Vagina (tissue), 2 donors: Measurements from ENCODE around the gene MIS18A. TPM values are rescaled to one million over a fixed set of nuclear protein-coding genes. Genes with fewer than 3 reads are reported as not detected.
A peak's percentile ranks its signal among the peaks of the same experiment; 100 is the strongest.
"Not testable (repeated sequence)": the region's sequence is repeated elsewhere in the genome, so short reads cannot be mapped to it uniquely, and the experiment has no call there.

Experiments
- DNase-seq, 2 donors: peaks; one replicate each; pipeline ENCODE4 v3.0.0-alpha.2; 2017; ENCODE audit errors: extremely low spot score in 2 of 2
- H3K27ac ChIP-seq: fragments of 200-600 bp; sonication (generic); one replicate; pipeline ENCODE4 v1.5.1; 2019
- H3K27me3 ChIP-seq: fragments of 200-600 bp; sonication (generic); one replicate; pipeline ENCODE4 v1.5.1; 2019
- H3K36me3 ChIP-seq, 2 donors: fragments of 200-600 bp; sonication (generic); one replicate each; pipeline ENCODE4 v1.5.1; 2017 to 2019
- H3K4me1 ChIP-seq: fragments of 200-600 bp; sonication (generic); one replicate; pipeline ENCODE4 v1.5.1; 2019
- H3K4me3 ChIP-seq, 2 donors: fragments of 200-600 bp; sonication (generic); 1 replicate in 1 of 2; 2 replicates in 1 of 2; pipeline ENCODE4 v1.5.1; 2016 to 2019
- H3K9me3 ChIP-seq: fragments of 200-600 bp; sonication (generic); one replicate; pipeline ENCODE4 v1.5.1; 2019
- POLR2A ChIP-seq, 2 donors: fragments of 450-650 bp; IDR thresholded peaks; one replicate each; pipeline ENCODE4 v1.6.1; 2017; ENCODE audit warnings: antibody characterized with exemption in 2 of 2, mild to moderate bottlenecking in 2 of 2, moderate library complexity in 2 of 2
- POLR2AphosphoS5 ChIP-seq, 2 donors: sonication (generic); formaldehyde crosslinking; IDR thresholded peaks; one replicate each; pipeline ENCODE4 v1.9.0; 2017; ENCODE audit warnings: antibody characterized with exemption in 2 of 2, mild to moderate bottlenecking in 2 of 2, low read depth in 1 of 2; ENCODE audit not compliant: insufficient read depth in 1 of 2
- intact Hi-C: fragments of 100-400 bp; cut with DNase I; formaldehyde crosslinking; loops from one replicate; pipeline ENCODE4 v1.15.1; 2023
- total RNA-seq: library from RNA; depleted of rRNA; stranded (reverse); fragments of >200 nt; gene quantifications from one replicate; pipeline ENCODE4 v1.2.3, GENCODE V29; 2016
- TF ChIP-seq, protein P1 (sequence below), 3 experiments: fragments of 450-650 bp in 2 of 3; fragments of 200-600 bp in 1 of 3; sonication (generic) in 1 of 3; IDR thresholded peaks; one replicate each; pipeline ENCODE4 v1.5.1; 2017 to 2019; ENCODE audit warnings: antibody characterized with exemption in 3 of 3, mild to moderate bottlenecking in 2 of 3, moderate library complexity in 2 of 3

MIS18A gene
- total RNA-seq, 1 donor from 2014 or later = 3.4 TPM

- no peak for TF ChIP-seq POLR2A (IDR thresholded peaks at IDR 0.05)
- no peak for TF ChIP-seq POLR2AphosphoS5 (IDR thresholded peaks at IDR 0.05; ENCODE audit: insufficient read depth in 1 of 2, low read depth in 1 of 2)
- TF ChIP-seq, protein P1, sequence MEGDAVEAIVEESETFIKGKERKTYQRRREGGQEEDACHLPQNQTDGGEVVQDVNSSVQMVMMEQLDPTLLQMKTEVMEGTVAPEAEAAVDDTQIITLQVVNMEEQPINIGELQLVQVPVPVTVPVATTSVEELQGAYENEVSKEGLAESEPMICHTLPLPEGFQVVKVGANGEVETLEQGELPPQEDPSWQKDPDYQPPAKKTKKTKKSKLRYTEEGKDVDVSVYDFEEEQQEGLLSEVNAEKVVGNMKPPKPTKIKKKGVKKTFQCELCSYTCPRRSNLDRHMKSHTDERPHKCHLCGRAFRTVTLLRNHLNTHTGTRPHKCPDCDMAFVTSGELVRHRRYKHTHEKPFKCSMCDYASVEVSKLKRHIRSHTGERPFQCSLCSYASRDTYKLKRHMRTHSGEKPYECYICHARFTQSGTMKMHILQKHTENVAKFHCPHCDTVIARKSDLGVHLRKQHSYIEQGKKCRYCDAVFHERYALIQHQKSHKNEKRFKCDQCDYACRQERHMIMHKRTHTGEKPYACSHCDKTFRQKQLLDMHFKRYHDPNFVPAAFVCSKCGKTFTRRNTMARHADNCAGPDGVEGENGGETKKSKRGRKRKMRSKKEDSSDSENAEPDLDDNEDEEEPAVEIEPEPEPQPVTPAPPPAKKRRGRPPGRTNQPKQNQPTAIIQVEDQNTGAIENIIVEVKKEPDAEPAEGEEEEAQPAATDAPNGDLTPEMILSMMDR (IDR thresholded peaks at IDR 0.05) = no peak
- intact Hi-C loops = no loop called here
- peak in 1 of 2 donors; percentile 72 for DNase-seq
- no peaks in the 10 kb centered on the region for H3K27me3 ChIP-seq
- H3K36me3 ChIP-seq = peaks cover 0 to 41% of the 10 kb centered on the region in 2 donors
- no peak overlapping the region for H3K4me3 ChIP-seq
- no peaks in the 10 kb centered on the region for H3K4me1 ChIP-seq
- no peaks in the 10 kb centered on the region for H3K9me3 ChIP-seq
- H3K27ac ChIP-seq = no peak overlapping the region
These were observed 33.5 kb upstream of the MIS18A start for GRCh38 chr21:32312326-32312725.

- TF ChIP-seq POLR2A (IDR thresholded peaks at IDR 0.05) = no peak
- TF ChIP-seq, protein P1 (IDR thresholded peaks at IDR 0.05) = no peak
- Histone ChIP-seq H3K27ac (no peak overlapping the region), H3K4me1 (no peaks in the 10 kb centered on the region), H3K36me3 (peaks cover 0 to 34% of the 10 kb centered on the region in 2 donors), H3K4me3 (no peak overlapping the region), H3K27me3 (no peaks in the 10 kb centered on the region), H3K9me3 (no peaks in the 10 kb centered on the region)
- peak in 1 of 2 donors; percentile 79 for DNase-seq
- intact Hi-C loops = no loop called here
These were observed 32.8 kb upstream of the MIS18A start for GRCh38 chr21:32311621-32312020.

- H3K27ac ChIP-seq, H3K4me3 ChIP-seq, H3K4me1 ChIP-seq, H3K9me3 ChIP-seq, intact Hi-C loops, H3K27me3 ChIP-seq: not testable (repeated sequence)
- peaks cover 0 to 28% of the 10 kb centered on the region in 2 donors for H3K36me3 ChIP-seq
- DNase-seq = peak in 1 of 2 donors; percentile 25
These were observed 32.1 kb upstream of the MIS18A start for GRCh38 chr21:32310976-32311375.

- no peak overlapping the region for H3K4me3 ChIP-seq
- DNase-seq = peak in 1 of 2 donors; percentile 71
These were observed 31.1 kb upstream of the MIS18A start for GRCh38 chr21:32309906-32310460.

DNA sequence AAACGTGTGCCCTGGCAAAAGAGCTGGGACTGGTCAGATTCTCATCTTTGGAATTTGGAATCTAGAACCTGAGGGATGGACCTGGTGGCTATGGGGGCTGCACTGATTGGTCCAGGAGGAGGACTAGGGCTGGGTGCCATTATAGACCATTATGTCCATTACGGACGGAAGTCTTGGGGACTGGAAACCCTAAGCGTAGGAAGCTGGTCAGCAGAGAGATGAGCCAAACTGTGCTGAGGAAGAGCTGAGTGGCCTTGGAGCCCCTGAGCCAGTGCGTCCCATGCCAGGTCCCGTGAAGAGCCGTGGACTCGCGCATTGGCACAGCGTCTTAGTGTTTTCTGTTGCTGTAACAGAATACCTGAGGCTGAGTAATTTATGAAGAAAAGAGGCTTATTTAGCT is 29.8 kb upstream of the MIS18A start:
- intact Hi-C loops = no loop called here
- Histone ChIP-seq H3K9me3 (no peaks in the 10 kb centered on the region), H3K27ac (no peak overlapping the region), H3K36me3 (peaks cover 0 to 9% of the 10 kb centered on the region in 2 donors), H3K4me3 (no peak overlapping the region), H3K4me1 (no peaks in the 10 kb centered on the region), H3K27me3 (no peaks in the 10 kb centered on the region)
- peak in 1 of 2 donors; percentile 77 for DNase-seq
- TF ChIP-seq, protein P1 (IDR thresholded peaks at IDR 0.05) = no peak
- TF ChIP-seq POLR2AphosphoS5 (IDR thresholded peaks at IDR 0.05; ENCODE audit: insufficient read depth in 1 of 2, low read depth in 1 of 2) (no peak), POLR2A (IDR thresholded peaks at IDR 0.05) (no peak)

More at GRCh38 chr21:32309906-32310460, 31.1 kb upstream of the MIS18A start:
- TF ChIP-seq POLR2AphosphoS5 (IDR thresholded peaks at IDR 0.05; ENCODE audit: insufficient read depth in 1 of 2, low read depth in 1 of 2) = no peak
- TF ChIP-seq, protein P1 (IDR thresholded peaks at IDR 0.05) = no peak
- TF ChIP-seq POLR2A (IDR thresholded peaks at IDR 0.05) = no peak
- intact Hi-C loops = no loop called here
- Histone ChIP-seq H3K4me1 (no peaks in the 10 kb centered on the region), H3K27me3 (no peaks in the 10 kb centered on the region), H3K27ac (no peak overlapping the region), H3K36me3 (peaks cover 0 to 19% of the 10 kb centered on the region in 2 donors), H3K9me3 (no peaks in the 10 kb centered on the region)
